Ishikawa (cell line): ENCODE results near the gene FCN2.

ENCODE experiments used
- CEBPB ChIP-seq: IDR thresholded peaks from 2 replicates; pipeline ENCODE4 v1.6.1; 2012
- CREB1 ChIP-seq: IDR thresholded peaks from 2 replicates; pipeline ENCODE4 v1.6.1; 2012; ENCODE audit warnings: low read depth
- EGR1 ChIP-seq: IDR thresholded peaks from 2 replicates; pipeline ENCODE4 v1.6.1; 2012
- EP300 ChIP-seq: IDR thresholded peaks from 2 replicates; pipeline ENCODE4 v1.6.1; 2012; ENCODE audit warnings: borderline replicate concordance
- FOXM1 ChIP-seq: IDR thresholded peaks from 2 replicates; pipeline ENCODE4 v1.6.1; 2012; ENCODE audit warnings: low read depth, borderline replicate concordance
- NFIC ChIP-seq: IDR thresholded peaks from 2 replicates; pipeline ENCODE4 v1.6.1; 2012
- RAD21 ChIP-seq: IDR thresholded peaks from 2 replicates; pipeline ENCODE4 v1.6.1; 2012; ENCODE audit warnings: low read depth
- TAF1 ChIP-seq: IDR thresholded peaks from 2 replicates; pipeline ENCODE4 v1.6.1; 2012; ENCODE audit warnings: low read depth, mild to moderate bottlenecking
- TCF12 ChIP-seq: IDR thresholded peaks from 2 replicates; pipeline ENCODE4 v1.6.1; 2012; ENCODE audit warnings: low read depth
- TEAD4 ChIP-seq: IDR thresholded peaks from 2 replicates; pipeline ENCODE4 v1.6.1; 2012
- YY1 ChIP-seq: IDR thresholded peaks from 2 replicates; pipeline ENCODE4 v1.6.1; 2012; ENCODE audit warnings: low read depth
- ZBTB7A ChIP-seq: IDR thresholded peaks from 2 replicates; pipeline ENCODE4 v1.6.1; 2012; ENCODE audit warnings: low read depth
- TF ChIP-seq, protein P1 (sequence below): IDR thresholded peaks from 2 replicates; pipeline ENCODE4 v1.6.1; 2012; ENCODE audit warnings: low read depth, mild to moderate bottlenecking
- TF ChIP-seq, protein P2 (sequence below): IDR thresholded peaks from 2 replicates; pipeline ENCODE4 v1.6.1; 2012
- TF ChIP-seq, protein P3 (sequence below): IDR thresholded peaks from 2 replicates; pipeline ENCODE4 v1.6.1; 2012

Gene FCN2

DNA sequence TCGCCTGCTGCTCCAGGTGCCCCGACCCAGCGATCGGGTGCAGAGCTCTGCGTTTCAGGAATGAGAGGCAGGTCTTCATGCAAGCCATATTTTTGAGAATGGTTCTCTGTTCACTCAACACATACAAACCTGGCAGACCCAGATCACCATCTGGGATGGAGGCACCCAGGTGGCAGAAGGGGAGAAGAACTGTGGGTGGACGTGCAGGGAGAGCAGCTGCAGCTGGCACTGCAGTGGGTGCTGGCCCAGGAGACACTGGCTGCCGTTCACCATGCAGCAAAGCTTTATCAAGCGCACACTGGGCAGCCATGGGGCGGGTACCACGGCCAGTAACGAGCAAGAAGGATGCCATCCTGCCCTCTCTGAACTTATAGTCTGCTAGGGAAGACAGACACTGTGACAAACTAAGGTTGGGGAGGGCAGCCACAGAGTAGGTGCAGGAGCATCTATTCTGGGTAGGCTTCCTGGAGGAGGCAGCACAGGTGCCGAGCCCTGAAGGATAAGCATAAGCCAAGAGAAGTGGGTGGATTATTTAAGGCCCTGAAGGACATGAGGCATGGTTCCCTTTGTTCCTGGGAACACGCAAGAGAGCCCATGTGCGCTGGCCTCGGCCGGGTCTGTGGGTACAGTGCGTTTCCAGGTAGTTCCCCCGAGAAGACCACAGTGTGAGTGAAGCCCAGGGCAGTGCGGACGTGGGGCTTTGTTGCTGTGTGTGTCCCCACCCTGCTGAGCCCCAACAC is 46.2 kb upstream of the FCN2 start:
- TF ChIP-seq ZBTB7A (no peak), EGR1 (no peak), NFIC (no peak)
- TF ChIP-seq, protein P1, sequence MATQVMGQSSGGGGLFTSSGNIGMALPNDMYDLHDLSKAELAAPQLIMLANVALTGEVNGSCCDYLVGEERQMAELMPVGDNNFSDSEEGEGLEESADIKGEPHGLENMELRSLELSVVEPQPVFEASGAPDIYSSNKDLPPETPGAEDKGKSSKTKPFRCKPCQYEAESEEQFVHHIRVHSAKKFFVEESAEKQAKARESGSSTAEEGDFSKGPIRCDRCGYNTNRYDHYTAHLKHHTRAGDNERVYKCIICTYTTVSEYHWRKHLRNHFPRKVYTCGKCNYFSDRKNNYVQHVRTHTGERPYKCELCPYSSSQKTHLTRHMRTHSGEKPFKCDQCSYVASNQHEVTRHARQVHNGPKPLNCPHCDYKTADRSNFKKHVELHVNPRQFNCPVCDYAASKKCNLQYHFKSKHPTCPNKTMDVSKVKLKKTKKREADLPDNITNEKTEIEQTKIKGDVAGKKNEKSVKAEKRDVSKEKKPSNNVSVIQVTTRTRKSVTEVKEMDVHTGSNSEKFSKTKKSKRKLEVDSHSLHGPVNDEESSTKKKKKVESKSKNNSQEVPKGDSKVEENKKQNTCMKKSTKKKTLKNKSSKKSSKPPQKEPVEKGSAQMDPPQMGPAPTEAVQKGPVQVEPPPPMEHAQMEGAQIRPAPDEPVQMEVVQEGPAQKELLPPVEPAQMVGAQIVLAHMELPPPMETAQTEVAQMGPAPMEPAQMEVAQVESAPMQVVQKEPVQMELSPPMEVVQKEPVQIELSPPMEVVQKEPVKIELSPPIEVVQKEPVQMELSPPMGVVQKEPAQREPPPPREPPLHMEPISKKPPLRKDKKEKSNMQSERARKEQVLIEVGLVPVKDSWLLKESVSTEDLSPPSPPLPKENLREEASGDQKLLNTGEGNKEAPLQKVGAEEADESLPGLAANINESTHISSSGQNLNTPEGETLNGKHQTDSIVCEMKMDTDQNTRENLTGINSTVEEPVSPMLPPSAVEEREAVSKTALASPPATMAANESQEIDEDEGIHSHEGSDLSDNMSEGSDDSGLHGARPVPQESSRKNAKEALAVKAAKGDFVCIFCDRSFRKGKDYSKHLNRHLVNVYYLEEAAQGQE, result no peak

DNA sequence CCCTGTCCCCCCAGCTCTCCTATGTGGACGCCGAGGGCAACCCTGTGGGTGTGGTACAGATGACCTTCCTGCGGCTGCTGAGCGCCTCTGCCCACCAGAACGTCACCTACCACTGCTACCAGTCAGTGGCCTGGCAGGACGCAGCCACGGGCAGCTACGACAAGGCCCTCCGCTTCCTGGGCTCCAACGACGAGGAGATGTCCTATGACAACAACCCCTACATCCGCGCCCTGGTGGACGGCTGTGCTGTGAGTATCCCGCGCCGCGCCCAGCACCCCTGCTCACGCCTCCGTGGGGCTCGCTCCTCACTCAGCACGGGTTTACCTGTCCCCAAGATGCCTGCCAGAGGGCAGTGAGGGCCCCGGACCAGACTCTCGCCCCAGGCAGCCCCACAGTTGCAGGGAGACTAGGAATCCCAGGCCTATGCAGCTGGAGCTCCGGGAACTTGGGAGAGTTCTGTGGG is 45.6 kb upstream of the FCN2 start:
- no peak for TF ChIP-seq EGR1
- no peak for TF ChIP-seq CEBPB
- TF ChIP-seq, protein P2, sequence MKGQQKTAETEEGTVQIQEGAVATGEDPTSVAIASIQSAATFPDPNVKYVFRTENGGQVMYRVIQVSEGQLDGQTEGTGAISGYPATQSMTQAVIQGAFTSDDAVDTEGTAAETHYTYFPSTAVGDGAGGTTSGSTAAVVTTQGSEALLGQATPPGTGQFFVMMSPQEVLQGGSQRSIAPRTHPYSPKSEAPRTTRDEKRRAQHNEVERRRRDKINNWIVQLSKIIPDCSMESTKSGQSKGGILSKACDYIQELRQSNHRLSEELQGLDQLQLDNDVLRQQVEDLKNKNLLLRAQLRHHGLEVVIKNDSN, result no peak
- no peak for TF ChIP-seq TAF1
- no peak for TF ChIP-seq ZBTB7A
- TF ChIP-seq, protein P3, sequence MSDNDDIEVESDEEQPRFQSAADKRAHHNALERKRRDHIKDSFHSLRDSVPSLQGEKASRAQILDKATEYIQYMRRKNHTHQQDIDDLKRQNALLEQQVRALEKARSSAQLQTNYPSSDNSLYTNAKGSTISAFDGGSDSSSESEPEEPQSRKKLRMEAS, result no peak
- TF ChIP-seq TEAD4, result no peak
- no peak for TF ChIP-seq RAD21
- TF ChIP-seq NFIC, result no peak
- no peak for TF ChIP-seq TCF12
- no peak for TF ChIP-seq CREB1
- TF ChIP-seq EP300, result no peak
- no peak for TF ChIP-seq FOXM1
- TF ChIP-seq YY1, result no peak
- TF ChIP-seq, protein P1, result no peak

DNA sequence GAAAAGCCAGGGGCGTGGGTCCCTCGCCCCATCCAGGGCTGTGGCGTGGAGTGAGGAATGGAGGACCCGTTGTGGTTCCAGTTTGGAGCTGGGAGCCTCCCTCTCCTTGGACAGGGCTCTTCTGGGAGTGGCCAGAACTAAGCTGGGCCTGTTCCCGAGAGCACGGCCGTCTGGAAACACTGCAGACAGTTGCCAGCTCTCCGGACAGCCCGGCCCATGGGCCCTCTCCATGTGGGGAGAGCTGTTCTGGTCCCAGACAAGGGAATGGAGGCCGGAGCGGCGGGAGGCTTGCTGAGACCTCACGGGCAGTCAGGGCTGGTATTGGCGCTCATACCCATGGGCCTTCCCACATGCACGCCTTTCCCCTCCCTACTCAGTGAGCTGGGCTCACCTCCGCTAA is 45.2 kb upstream of the FCN2 start:
- TF ChIP-seq NFIC (no peak), RAD21 (no peak), ZBTB7A (no peak), YY1 (no peak), TEAD4 (no peak), CEBPB (no peak), TCF12 (no peak), TAF1 (no peak), EGR1 (no peak), CREB1 (no peak)
- TF ChIP-seq, protein P3, result no peak
- TF ChIP-seq, protein P2, result no peak

DNA sequence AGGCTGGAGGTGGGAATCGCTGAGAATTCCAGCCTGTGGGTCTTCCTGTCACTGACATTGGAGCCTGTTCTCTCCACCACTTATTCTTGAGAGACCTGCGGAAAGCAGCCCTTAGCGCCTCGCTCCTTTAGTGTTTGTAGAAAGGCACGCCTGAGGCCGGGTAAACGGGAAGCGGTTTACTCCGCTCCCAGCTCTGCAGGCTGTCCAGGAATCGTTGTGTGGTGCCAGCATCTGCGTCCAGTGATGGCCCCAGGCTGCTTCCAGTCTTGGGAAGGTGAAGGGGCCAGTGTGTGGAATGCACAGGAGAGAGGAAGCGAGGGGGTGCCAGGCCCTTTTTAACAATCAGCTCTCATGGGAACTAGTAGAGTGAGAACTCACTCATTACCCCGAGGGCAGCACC is 44.6 kb upstream of the FCN2 start:
- TF ChIP-seq TEAD4 (no peak), CREB1 (no peak), RAD21 (no peak), EGR1 (no peak), EP300 (no peak), CEBPB (no peak), TAF1 (no peak), NFIC (no peak), FOXM1 (no peak), TCF12 (no peak), ZBTB7A (no peak), YY1 (no peak)
- TF ChIP-seq, protein P3, result no peak
- TF ChIP-seq, protein P1, result no peak
- TF ChIP-seq, protein P2, result no peak
